ENCODE measurements around the gene CNTNAP5.

CNTNAP5 gene

GRCh38 chr2:124559236-124559635, 534.1 kb downstream of the CNTNAP5 start:
- DNase-seq (ENCODE audit: low read depth): no peak

GRCh38 chr2:124560592-124561112, 535.6 kb downstream of the CNTNAP5 start:
- no peak for DNase-seq (ENCODE audit: low read depth)

- no peak for DNase-seq (ENCODE audit: low read depth)
Measured at GRCh38 chr2:124561486-124561885, 536.4 kb downstream of the CNTNAP5 start.

- DNase-seq (ENCODE audit: low read depth): no peak
Measured at GRCh38 chr2:124563426-124563825, 538.3 kb downstream of the CNTNAP5 start.

- DNase-seq (ENCODE audit: low read depth): no peak
Measured at GRCh38 chr2:124566518-124566970, 541.5 kb downstream of the CNTNAP5 start.

- DNase-seq (ENCODE audit: low read depth): no peak
Measured at GRCh38 chr2:124570872-124571271, 545.8 kb downstream of the CNTNAP5 start.

GRCh38 chr2:124571836-124572235, 546.7 kb downstream of the CNTNAP5 start:
- no peak for DNase-seq (ENCODE audit: low read depth)

- no peak for DNase-seq (ENCODE audit: low read depth)
Measured at GRCh38 chr2:124572934-124573634, 548.0 kb downstream of the CNTNAP5 start.

- no peak for DNase-seq (ENCODE audit: low read depth)
Measured at GRCh38 chr2:124575497-124575896, 550.4 kb downstream of the CNTNAP5 start.

GRCh38 chr2:124580263-124580662, 555.2 kb downstream of the CNTNAP5 start:
- no peak for DNase-seq (ENCODE audit: low read depth)

GRCh38 chr2:124582387-124582786, 557.3 kb downstream of the CNTNAP5 start:
- no peak for DNase-seq (ENCODE audit: low read depth)

- DNase-seq (ENCODE audit: low read depth): no peak
Measured at GRCh38 chr2:124584615-124585014, 559.5 kb downstream of the CNTNAP5 start.

GRCh38 chr2:124585277-124585676, 560.2 kb downstream of the CNTNAP5 start:
- no peak for DNase-seq (ENCODE audit: low read depth)

- DNase-seq (ENCODE audit: low read depth): no peak
Measured at GRCh38 chr2:124586210-124586609, 561.1 kb downstream of the CNTNAP5 start.

GRCh38 chr2:124586835-124587234, 561.7 kb downstream of the CNTNAP5 start:
- no peak for DNase-seq (ENCODE audit: low read depth)

GRCh38 chr2:124589971-124590370, 564.9 kb downstream of the CNTNAP5 start:
- no peak for DNase-seq (ENCODE audit: low read depth)

GRCh38 chr2:124602759-124603158, 577.7 kb downstream of the CNTNAP5 start:
- DNase-seq (ENCODE audit: low read depth): no peak

- DNase-seq (ENCODE audit: low read depth): no peak
Measured at GRCh38 chr2:124604940-124605339, 579.9 kb downstream of the CNTNAP5 start.

GRCh38 chr2:124607679-124608078, 582.6 kb downstream of the CNTNAP5 start:
- DNase-seq (ENCODE audit: low read depth): no peak

GRCh38 chr2:124609667-124610066, 584.6 kb downstream of the CNTNAP5 start:
- DNase-seq (ENCODE audit: low read depth): no peak

GRCh38 chr2:124610141-124610540, 585.1 kb downstream of the CNTNAP5 start:
- no peak for DNase-seq (ENCODE audit: low read depth)

- no peak for DNase-seq (ENCODE audit: low read depth)
Measured at GRCh38 chr2:124610866-124611265, 585.8 kb downstream of the CNTNAP5 start.

GRCh38 chr2:124623560-124623959, 598.5 kb downstream of the CNTNAP5 start:
- no peak for DNase-seq (ENCODE audit: low read depth)

GRCh38 chr2:124625561-124625960, 600.5 kb downstream of the CNTNAP5 start:
- no peak for DNase-seq (ENCODE audit: low read depth)

All from T-helper 22 cell (primary cell).